HepG2 (cell line): Measurements from ENCODE around the gene CD84. TPM values are rescaled to one million over a fixed set of nuclear protein-coding genes. Genes with fewer than 3 reads are reported as not detected.

Experiments used
- ATAC-seq: fragments of 200-7000 bp; cut with Tn5 transposase; 3 replicates; pipeline ENCODE4 v1.9.1; 2020; ENCODE audit warnings: mild to moderate bottlenecking, moderate library complexity
- BruUV-seq: library from RNA; stranded (reverse); fragments of 400-500 nt; replicated peaks from 2 replicates; lab custom pipeline; 2021; lab: Mats Ljungman, UMichigan
- CTCF ChIA-PET: fragments of 300-600 bp; formaldehyde crosslinking; extraction: SDS; loops from one replicate; lab custom pipeline; 2021; ENCODE audit warnings: low total read pairs, inconsistent platforms, low intra/inter-chr PET ratio; lab: Yijun Ruan, JAX
- POLR2A ChIA-PET: fragments of 350-600 bp; sonication (Branson Sonifier 250); formaldehyde crosslinking; loops from one replicate; lab custom pipeline; 2020; ENCODE audit warnings: antibody characterized with exemption, inconsistent platforms; lab: Yijun Ruan, JAX
- DNase-seq: peaks from one replicate; pipeline ENCODE4 v3.0.0-alpha.2; 2015; ENCODE audit warnings: low spot score
- FAIRE-seq: peaks from 3 replicates; lab custom pipeline; 2011; peaks lifted over from hg19 to GRCh38; lab: Jason Lieb, UNC
- H2AFZ ChIP-seq: one replicate; pipeline ENCODE4 v1.6.1; 2011; ENCODE audit warnings: low read length, inconsistent platforms
- H3K27ac ChIP-seq: fragments of 300-600 bp; 3 replicates; pipeline ENCODE4 v1.8.0; 2011; ENCODE audit warnings: mixed run types, mild to moderate bottlenecking, mixed read lengths, low read length, inconsistent platforms; ENCODE audit not compliant: insufficient read depth; ENCODE audit errors: extremely low read length
- H3K27me3 ChIP-seq, 2 experiments: fragments of 200-600 bp in 1 of 2; 2 replicates in 1 of 2; 3 replicates in 1 of 2; pipeline versions ENCODE4 v1.6.0 to v1.8.0; 2011; ENCODE audit warnings: low read length in 2 of 2, mild to moderate bottlenecking in 2 of 2, moderate library complexity in 2 of 2, inconsistent platforms in 1 of 2; ENCODE audit not compliant: insufficient read depth in 2 of 2, control insufficient read depth in 1 of 2
- H3K36me3 ChIP-seq, 2 experiments: fragments of 200-600 bp in 1 of 2; replicated peaks in 1 of 2; 2 replicates in 1 of 2; 3 replicates in 1 of 2; pipeline versions ENCODE4 v1.5.1 to v1.8.0; 2011; ENCODE audit warnings: low read length in 2 of 2, inconsistent platforms in 1 of 2; ENCODE audit not compliant: insufficient read depth in 2 of 2, control insufficient read depth in 1 of 2
- H3K4me1 ChIP-seq: 2 replicates; pipeline ENCODE4 v1.5.1; 2012; ENCODE audit warnings: low read length, inconsistent platforms; ENCODE audit not compliant: insufficient read depth
- H3K4me2 ChIP-seq: 2 replicates; pipeline ENCODE4 v1.6.0; 2011; ENCODE audit warnings: low read depth, low read length, inconsistent platforms
- H3K4me3 ChIP-seq, 3 experiments: fragments of 200-600 bp in 1 of 3; sonication (generic), shearing (Covaris generic) in 1 of 3; replicated peaks in 1 of 3; 2 replicates each; pipeline ENCODE4 v1.5.1; 2011 to 2016; ENCODE audit warnings: low read length in 3 of 3, inconsistent platforms in 2 of 3, low read depth in 2 of 3, mild to moderate bottlenecking in 2 of 3, control low read depth in 1 of 3, mixed read lengths in 1 of 3; ENCODE audit not compliant: insufficient read depth in 1 of 3
- H3K79me2 ChIP-seq: one replicate; pipeline ENCODE4 v1.6.1; 2011; ENCODE audit warnings: low read length, inconsistent platforms; ENCODE audit not compliant: insufficient read depth
- H3K9ac ChIP-seq: 2 replicates; pipeline ENCODE4 v1.6.0; 2011; ENCODE audit warnings: mild to moderate bottlenecking, low read depth, low read length, inconsistent platforms; ENCODE audit not compliant: insufficient read depth
- H3K9me3 ChIP-seq: 2 replicates; pipeline ENCODE4 v1.5.1; 2012; ENCODE audit warnings: mild to moderate bottlenecking, low read length
- H4K20me1 ChIP-seq: 2 replicates; pipeline ENCODE4 v1.6.0; 2011; ENCODE audit warnings: inconsistent platforms, mild to moderate bottlenecking, low read length, moderate library complexity; ENCODE audit not compliant: insufficient read depth
- ARNTL ChIP-seq: sonication (generic); formaldehyde crosslinking; IDR thresholded peaks from 2 replicates; pipeline ENCODE4 v1.4.0; 2020; ENCODE audit warnings: mild to moderate bottlenecking, missing genetic modification reagents
- CBX1 ChIP-seq: IDR thresholded peaks from one replicate; pipeline ENCODE4 v1.6.1; 2016; ENCODE audit warnings: antibody characterized with exemption, low read depth
- CCDC6 ChIP-seq: sonication (generic); formaldehyde crosslinking; IDR thresholded peaks from 2 replicates; pipeline ENCODE4 v1.8.1; 2022; ENCODE audit warnings: mild to moderate bottlenecking, missing genetic modification reagents, moderate library complexity
- MXI1 ChIP-seq: IDR thresholded peaks from 3 replicates; pipeline ENCODE4 v1.6.1; 2012; ENCODE audit warnings: low read depth, low read length, inconsistent platforms, borderline replicate concordance
- NCOA5 ChIP-seq: sonication (generic); formaldehyde crosslinking; IDR thresholded peaks from 2 replicates; pipeline ENCODE4 v1.4.0; 2020; ENCODE audit warnings: missing genetic modification reagents
- PCBP2 ChIP-seq: fragments of 200-400 bp; formaldehyde crosslinking; optimal IDR thresholded peaks from 2 replicates; pipeline ENCODE3; 2018; ENCODE audit warnings: low read length, low read depth; ENCODE audit not compliant: poor library complexity, severe bottlenecking
- PHF8 ChIP-seq: sonication (generic); formaldehyde crosslinking; IDR thresholded peaks from 2 replicates; pipeline ENCODE4 v1.5.0; 2020; ENCODE audit warnings: missing genetic modification reagents
- POLR2A ChIP-seq, 2 experiments: IDR thresholded peaks; 2 replicates each; pipeline ENCODE4 v1.6.1; 2011; ENCODE audit warnings: low read depth in 2 of 2, low read length in 2 of 2, mild to moderate bottlenecking in 1 of 2, moderate library complexity in 1 of 2; ENCODE audit not compliant: insufficient read depth in 1 of 2
- ZNF253 ChIP-seq: sonication (generic); formaldehyde crosslinking; IDR thresholded peaks from 2 replicates; pipeline ENCODE4 v1.8.0; 2022; ENCODE audit warnings: mild to moderate bottlenecking, missing genetic modification reagents, borderline replicate concordance
- ZNF484 ChIP-seq: sonication (generic); formaldehyde crosslinking; IDR thresholded peaks from 2 replicates; pipeline ENCODE4 v1.5.1; 2020; ENCODE audit warnings: mild to moderate bottlenecking, low read depth, missing genetic modification reagents, borderline replicate concordance
- ZNF546 ChIP-seq: sonication (generic); formaldehyde crosslinking; conservative IDR thresholded peaks from 2 replicates; pipeline ENCODE4 v1.8.1; 2023; ENCODE audit warnings: mild to moderate bottlenecking, missing genetic modification reagents
- ZNF619 ChIP-seq: sonication (generic); formaldehyde crosslinking; IDR thresholded peaks from 2 replicates; pipeline ENCODE4 v1.4.0; 2020; ENCODE audit warnings: mild to moderate bottlenecking, missing genetic modification reagents
- WGBS: methylation state at CpG from one replicate; pipeline ENCODE4 v1.1.6; 2017; ENCODE audit warnings: low lambda C conversion rate; 5-methylcytosine and 5-hydroxymethylcytosine counted together
- in situ Hi-C: cut with HindIII; loops from 2 replicates; pipeline ENCODE4 v1.10.0; 2017; ENCODE audit warnings: low pct_unique_long_range_greater_than_20kb; ENCODE audit not compliant: extremely low pct_ligation_motif_present
- intact Hi-C: fragments of 100-400 bp; cut with micrococcal nuclease; formaldehyde crosslinking; loops from one replicate; pipeline ENCODE4 v1.10.0; 2022; ENCODE audit not compliant: unreplicated experiment
- polyA plus RNA-seq, 8 experiments: library from polyadenylated mRNA; depleted of rRNA in 3 of 8; stranded (reverse) in 7 of 8; unstranded in 1 of 8; fragments of >200 nt; fragmentation: Illumina TruSeq in 4 of 8; extraction: Trizol in 4 of 8; gene quantifications; 2 replicates each; pipeline versions ENCODE4 v1.2.1 to v1.2.3, GENCODE V29; 2011 to 2016; ENCODE audit warnings: low read depth in 4 of 8, missing spikeins in 1 of 8, mixed read lengths in 1 of 8; ENCODE audit not compliant: insufficient read depth in 1 of 8
- total RNA-seq, 5 experiments: library from RNA; depleted of rRNA; stranded (reverse); fragments of >200 nt; fragmentation: Illumina TruSeq; extraction: Trizol; gene quantifications; 2 replicates each; pipeline ENCODE4 v1.2.3, GENCODE V29; 2016; ENCODE audit warnings: low read depth in 1 of 5
- TF ChIP-seq, protein P1 (sequence below): IDR thresholded peaks from 2 replicates; pipeline ENCODE4 v1.6.1; 2016; ENCODE audit warnings: mild to moderate bottlenecking, missing biosample characterization, missing genetic modification reagents
- TF ChIP-seq, protein P2 (sequence below): sonication (generic); formaldehyde crosslinking; IDR thresholded peaks from 2 replicates; pipeline ENCODE4 v1.5.1; 2020; ENCODE audit warnings: mild to moderate bottlenecking, missing genetic modification reagents, borderline replicate concordance
- TF ChIP-seq, protein P3 (sequence below): sonication (generic); formaldehyde crosslinking; IDR thresholded peaks from 2 replicates; pipeline ENCODE4 v1.4.0; 2020; ENCODE audit warnings: missing genetic modification reagents

The CD84 gene
- total and polyA plus RNA-seq, 2 of the 13 experiments (the other 11 are each of a cell fraction or from before 2014, with no cell fraction given), result not detected

DNA sequence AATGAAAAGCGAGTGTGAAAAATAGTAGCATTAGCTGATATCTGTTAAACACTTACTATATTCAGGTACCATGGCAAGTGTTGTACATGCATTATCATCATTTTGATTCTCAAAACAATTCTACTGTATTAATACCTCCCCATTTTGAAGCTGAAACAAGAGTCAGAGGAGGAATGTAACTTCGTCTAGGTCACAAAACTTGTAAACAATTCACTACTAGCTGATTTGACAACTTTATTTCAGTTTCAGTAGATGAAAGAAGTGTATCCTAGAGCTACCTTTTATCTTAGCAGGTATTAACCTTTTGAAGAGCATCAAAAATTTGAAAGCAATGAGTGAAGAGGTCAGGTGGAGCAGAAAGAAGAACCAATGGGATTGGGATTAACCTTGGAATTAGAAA, 1.6 kb downstream of the CD84 start:
- BruUV-seq, result no TSS peak
- Histone ChIP-seq H3K4me2 (no peak overlapping the region), H2AFZ (no peak overlapping the region), H3K9me3 (no peaks in the 10 kb centered on the region), H3K4me1 (peaks cover 7% of the 10 kb centered on the region; the same call in 1 of the 2 replicates), H3K27ac (no peak overlapping the region), H4K20me1 (no peaks in the 10 kb centered on the region), H3K27me3 (no peaks in the 10 kb centered on the region), H3K4me3 (no peak overlapping the region), H3K36me3 (no peaks in the 10 kb centered on the region), H3K79me2 (no peaks in the 10 kb centered on the region), H3K9ac (no peak overlapping the region)
- intact Hi-C loops (no loop called here), in situ Hi-C loops (no loop called here)
- ATAC-seq (no peak), DNase-seq (no peak), FAIRE-seq (no peak)
- TF ChIP-seq, protein P1, sequence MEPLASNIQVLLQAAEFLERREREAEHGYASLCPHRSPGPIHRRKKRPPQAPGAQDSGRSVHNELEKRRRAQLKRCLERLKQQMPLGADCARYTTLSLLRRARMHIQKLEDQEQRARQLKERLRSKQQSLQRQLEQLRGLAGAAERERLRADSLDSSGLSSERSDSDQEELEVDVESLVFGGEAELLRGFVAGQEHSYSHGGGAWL, result no peak
- TF ChIP-seq ZNF546 (CRISPR knock-in tag) (no peak), CCDC6 (CRISPR knock-in tag) (no peak), ARNTL (CRISPR knock-in tag) (no peak), POLR2A (IDR thresholded peaks at IDR 0.05; ENCODE audit: insufficient read depth in 1 of 2, low read depth in 2 of 2, low read length in 2 of 2) (no peak)
- POLR2A ChIA-PET, result no interaction called here
- CTCF ChIA-PET, result no interaction called here
- WGBS, result 0% methylated on average over 2 of the region's 2 CpGs

DNA sequence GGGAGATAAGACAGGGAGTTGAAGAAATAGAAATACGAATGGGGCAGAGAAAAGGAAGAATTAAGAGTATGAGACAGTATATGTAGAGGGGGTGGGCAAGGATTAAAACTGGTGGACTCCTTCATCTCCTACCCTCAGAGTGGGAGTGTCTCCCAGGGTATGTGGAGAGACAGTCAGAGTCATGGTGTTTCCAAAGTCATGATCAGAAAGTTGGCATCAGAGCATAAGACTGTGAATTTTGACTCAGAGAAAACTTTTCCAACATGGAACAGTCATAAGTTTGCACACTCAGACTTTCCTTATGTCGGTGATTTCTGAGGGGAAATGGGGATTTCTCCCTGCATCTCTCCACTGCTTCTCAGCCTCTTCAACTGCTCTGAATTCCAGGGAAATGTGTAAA, 2.4 kb downstream of the CD84 start:
- H3K4me3 ChIP-seq, result no peak overlapping the region
- H3K4me2 ChIP-seq, result no peak overlapping the region
- H3K27me3 ChIP-seq, result no peaks in the 10 kb centered on the region
- no peaks in the 10 kb centered on the region for H4K20me1 ChIP-seq
- no peaks in the 10 kb centered on the region for H3K79me2 ChIP-seq
- H2AFZ ChIP-seq, result no peak overlapping the region
- 3% methylated on average over 2 of the region's 2 CpGs for WGBS
- no peaks in the 10 kb centered on the region for H3K36me3 ChIP-seq
- BruUV-seq, result no TSS peak
- ATAC-seq, result no peak
- no peak overlapping the region for H3K27ac ChIP-seq
- no peaks in the 10 kb centered on the region for H3K9me3 ChIP-seq
- no peak for FAIRE-seq
- in situ Hi-C loops, result no loop called here
- DNase-seq, result no peak
- H3K9ac ChIP-seq, result no peak overlapping the region
- ChIA-PET POLR2A (no interaction called here), CTCF (no interaction called here)
- H3K4me1 ChIP-seq, result peaks cover 5% of the 10 kb centered on the region; the same call in 1 of the 2 replicates
- intact Hi-C loops, result no loop called here
- TF ChIP-seq NCOA5, result no peak
- no peak for TF ChIP-seq CBX1
- TF ChIP-seq, protein P2, sequence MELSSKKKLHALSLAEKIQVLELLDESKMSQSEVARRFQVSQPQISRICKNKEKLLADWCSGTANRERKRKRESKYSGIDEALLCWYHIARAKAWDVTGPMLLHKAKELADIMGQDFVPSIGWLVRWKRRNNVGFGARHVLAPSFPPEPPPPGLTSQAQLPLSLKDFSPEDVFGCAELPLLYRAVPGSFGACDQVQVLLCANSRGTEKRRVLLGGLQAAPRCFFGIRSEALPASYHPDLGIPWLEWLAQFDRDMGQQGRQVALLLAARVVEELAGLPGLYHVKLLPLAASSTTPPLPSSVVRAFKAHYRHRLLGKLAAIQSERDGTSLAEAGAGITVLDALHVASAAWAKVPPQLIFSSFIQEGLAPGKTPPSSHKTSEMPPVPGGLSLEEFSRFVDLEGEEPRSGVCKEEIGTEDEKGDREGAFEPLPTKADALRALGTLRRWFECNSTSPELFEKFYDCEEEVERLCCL (CRISPR knock-in tag), result no peak
- no peak for TF ChIP-seq ZNF484 (CRISPR knock-in tag)
- TF ChIP-seq, protein P3, sequence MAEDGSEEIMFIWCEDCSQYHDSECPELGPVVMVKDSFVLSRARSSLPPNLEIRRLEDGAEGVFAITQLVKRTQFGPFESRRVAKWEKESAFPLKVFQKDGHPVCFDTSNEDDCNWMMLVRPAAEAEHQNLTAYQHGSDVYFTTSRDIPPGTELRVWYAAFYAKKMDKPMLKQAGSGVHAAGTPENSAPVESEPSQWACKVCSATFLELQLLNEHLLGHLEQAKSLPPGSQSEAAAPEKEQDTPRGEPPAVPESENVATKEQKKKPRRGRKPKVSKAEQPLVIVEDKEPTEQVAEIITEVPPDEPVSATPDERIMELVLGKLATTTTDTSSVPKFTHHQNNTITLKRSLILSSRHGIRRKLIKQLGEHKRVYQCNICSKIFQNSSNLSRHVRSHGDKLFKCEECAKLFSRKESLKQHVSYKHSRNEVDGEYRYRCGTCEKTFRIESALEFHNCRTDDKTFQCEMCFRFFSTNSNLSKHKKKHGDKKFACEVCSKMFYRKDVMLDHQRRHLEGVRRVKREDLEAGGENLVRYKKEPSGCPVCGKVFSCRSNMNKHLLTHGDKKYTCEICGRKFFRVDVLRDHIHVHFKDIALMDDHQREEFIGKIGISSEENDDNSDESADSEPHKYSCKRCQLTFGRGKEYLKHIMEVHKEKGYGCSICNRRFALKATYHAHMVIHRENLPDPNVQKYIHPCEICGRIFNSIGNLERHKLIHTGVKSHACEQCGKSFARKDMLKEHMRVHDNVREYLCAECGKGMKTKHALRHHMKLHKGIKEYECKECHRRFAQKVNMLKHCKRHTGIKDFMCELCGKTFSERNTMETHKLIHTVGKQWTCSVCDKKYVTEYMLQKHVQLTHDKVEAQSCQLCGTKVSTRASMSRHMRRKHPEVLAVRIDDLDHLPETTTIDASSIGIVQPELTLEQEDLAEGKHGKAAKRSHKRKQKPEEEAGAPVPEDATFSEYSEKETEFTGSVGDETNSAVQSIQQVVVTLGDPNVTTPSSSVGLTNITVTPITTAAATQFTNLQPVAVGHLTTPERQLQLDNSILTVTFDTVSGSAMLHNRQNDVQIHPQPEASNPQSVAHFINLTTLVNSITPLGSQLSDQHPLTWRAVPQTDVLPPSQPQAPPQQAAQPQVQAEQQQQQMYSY (CRISPR knock-in tag), result no peak
- TF ChIP-seq PHF8 (CRISPR knock-in tag), result no peak
- no peak for TF ChIP-seq ZNF253 (CRISPR knock-in tag)
- no peak for TF ChIP-seq PCBP2
- no peak for TF ChIP-seq MXI1
- TF ChIP-seq ZNF619 (CRISPR knock-in tag), result no peak
